ENCODE results near the gene C11orf98. TPM values are rescaled to one million over a fixed set of nuclear protein-coding genes. Genes with fewer than 3 reads are reported as not detected.
A peak's percentile ranks its signal among the peaks of the same experiment; 100 is the strongest.
"Not testable (repeated sequence)": the region's sequence is repeated elsewhere in the genome, so short reads cannot be mapped to it uniquely, and the experiment has no call there.

The C11orf98 gene
- polyA plus RNA-seq, 4 donors: 56.7 to 156 (median 135) TPM

- FAIRE-seq: no peak
These were observed 29.6 kb upstream of the C11orf98 start for GRCh38 chr11:62694455-62695167.

DNA sequence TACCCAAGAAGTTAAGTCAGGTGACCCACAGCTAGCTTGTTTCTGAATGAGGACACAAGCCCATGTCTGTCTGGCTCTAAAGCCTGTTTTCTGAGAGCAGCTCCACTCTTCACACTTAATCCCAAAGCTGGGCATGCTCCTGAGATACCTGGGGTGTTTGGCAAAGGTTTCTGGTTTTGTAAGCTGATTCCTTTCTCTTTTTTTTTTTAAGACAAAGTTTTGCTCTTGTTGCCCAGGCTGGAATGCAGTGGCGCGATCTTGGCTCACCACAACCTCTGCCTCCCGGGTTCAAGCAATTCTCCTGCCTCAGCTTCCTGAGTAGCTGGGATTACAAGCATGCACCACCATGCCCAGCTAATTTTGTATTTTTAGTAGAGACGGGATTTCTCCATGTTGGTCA, 28.6 kb upstream of the C11orf98 start:
- FAIRE-seq; H3K4me3 ChIP-seq (ENCODE audit: low read depth in 1 of 3, low read length in 3 of 3); H3K27ac ChIP-seq (ENCODE audit: low read depth in 1 of 3, low read length in 2 of 3); DNase-seq; H3K27me3 ChIP-seq (ENCODE audit: control insufficient read depth in 3 of 3, insufficient read depth in 3 of 3, low read length in 3 of 3); H3K9me3 ChIP-seq (ENCODE audit: control insufficient read depth in 2 of 2, insufficient read depth in 1 of 2, low read depth in 1 of 2, low read length in 1 of 2); H3K4me1 ChIP-seq (ENCODE audit: control insufficient read depth in 3 of 3, insufficient read depth in 2 of 3, low read depth in 1 of 3, low read length in 2 of 3): not testable (repeated sequence)
- 74 to 94% (median 83%) methylated on average over 3 to 4 of the region's 4 CpGs for WGBS, 3 donors
- peaks cover 0 to 61% (median 15%) of the 10 kb centered on the region in 3 donors for H3K36me3 ChIP-seq (ENCODE audit: control insufficient read depth in 3 of 3, insufficient read depth in 2 of 3, low read depth in 1 of 3, low read length in 3 of 3)

More at GRCh38 chr11:62694455-62695167, 29.6 kb upstream of the C11orf98 start:
- H3K4me3 ChIP-seq (ENCODE audit: low read depth in 1 of 3, low read length in 3 of 3): no peak overlapping the region
- 53 to 61% (median 55%) methylated on average over 14 of the region's 14 CpGs for WGBS, 3 donors
- peaks cover 0 to 58% (median 15%) of the 10 kb centered on the region in 3 donors for H3K36me3 ChIP-seq (ENCODE audit: control insufficient read depth in 3 of 3, insufficient read depth in 2 of 3, low read depth in 1 of 3, low read length in 3 of 3)
- H3K27me3 ChIP-seq (ENCODE audit: control insufficient read depth in 3 of 3, insufficient read depth in 3 of 3, low read length in 3 of 3): no peaks in the 10 kb centered on the region
- H3K9me3 ChIP-seq (ENCODE audit: control insufficient read depth in 2 of 2, insufficient read depth in 1 of 2, low read depth in 1 of 2, low read length in 1 of 2): no peaks in the 10 kb centered on the region
- peak; percentile 83 to 84 for DNase-seq
- H3K27ac ChIP-seq (ENCODE audit: low read depth in 1 of 3, low read length in 2 of 3): no peak overlapping the region
- peaks cover 0 to 3% (median 0%) of the 10 kb centered on the region in 3 donors for H3K4me1 ChIP-seq (ENCODE audit: control insufficient read depth in 3 of 3, insufficient read depth in 2 of 3, low read depth in 1 of 3, low read length in 2 of 3)

DNA sequence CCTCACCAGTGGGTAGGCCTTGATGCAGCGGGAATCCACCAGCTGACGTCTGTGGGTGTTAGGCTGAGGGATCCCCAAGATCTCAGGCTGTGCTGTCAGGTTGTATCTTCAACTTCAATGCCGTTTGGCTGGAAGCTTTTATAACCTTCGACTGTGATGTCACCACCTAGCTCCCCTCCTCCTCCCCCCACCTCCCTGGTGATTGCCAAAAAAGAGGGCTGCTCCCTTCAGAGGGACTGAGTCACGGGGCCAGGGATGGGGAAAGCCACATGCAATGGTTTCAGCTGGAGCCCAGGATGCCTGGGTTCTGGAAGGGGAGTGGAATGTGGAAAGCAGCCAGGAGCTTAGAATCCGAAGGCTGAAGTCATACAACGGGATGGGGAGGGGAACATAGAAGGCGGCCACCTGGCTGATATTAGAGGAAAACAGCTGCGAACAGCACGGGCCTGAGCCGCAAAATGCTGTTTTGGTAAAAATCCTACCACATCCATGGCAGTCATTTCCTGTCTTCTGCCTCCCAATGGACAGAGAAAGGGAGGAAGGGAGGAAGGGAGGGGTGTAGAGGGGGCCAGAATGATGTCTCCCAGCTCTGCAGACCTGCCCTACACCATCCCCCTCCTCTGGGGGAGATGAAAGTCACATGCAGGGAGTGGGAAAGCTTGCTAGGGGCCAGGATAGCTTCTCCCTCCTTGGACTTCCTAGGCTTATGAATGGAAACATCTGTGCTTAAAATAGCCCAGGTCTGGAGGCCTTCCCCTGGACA, 24.6 kb upstream of the C11orf98 start, which contains the start of gene LRRN4CL:
LRRN4CL (minus strand) TSS at position 110 of the 763 bp plus-strand sequence. CDS start 1,022 bp downstream, outside the sequence.
- 45 to 52% (median 47%) methylated on average over 11 of the region's 11 CpGs for WGBS, 3 donors
- Histone ChIP-seq H3K27me3 (ENCODE audit: control insufficient read depth in 3 of 3, insufficient read depth in 3 of 3, low read length in 3 of 3) (peaks cover 0 to 22% (median 0%) of the 10 kb centered on the region in 3 donors), H3K36me3 (ENCODE audit: control insufficient read depth in 3 of 3, insufficient read depth in 2 of 3, low read depth in 1 of 3, low read length in 3 of 3) (peaks cover 0 to 54% (median 15%) of the 10 kb centered on the region in 3 donors), H3K9me3 (ENCODE audit: control insufficient read depth in 2 of 2, insufficient read depth in 1 of 2, low read depth in 1 of 2, low read length in 1 of 2) (no peaks in the 10 kb centered on the region), H3K27ac (ENCODE audit: low read depth in 1 of 3, low read length in 2 of 3) (peak within 1 kb of the TSS in 2 of 3 donors; percentile 67 to 76), H3K4me1 (ENCODE audit: control insufficient read depth in 3 of 3, insufficient read depth in 2 of 3, low read depth in 1 of 3, low read length in 2 of 3) (peaks cover 0 to 14% (median 4%) of the 10 kb centered on the region in 3 donors), H3K4me3 (ENCODE audit: low read depth in 1 of 3, low read length in 3 of 3) (peak within 1 kb of the TSS in 1 of 3 donors; percentile 33)
- DNase-seq (peak in 1 of 2 donors; percentile 36), FAIRE-seq (no peak)

- Histone ChIP-seq H3K9me3 (ENCODE audit: control insufficient read depth in 2 of 2, insufficient read depth in 1 of 2, low read depth in 1 of 2, low read length in 1 of 2) (no peaks in the 10 kb centered on the region), H3K4me3 (ENCODE audit: low read depth in 1 of 3, low read length in 3 of 3) (peak overlapping the region in 1 of 3 donors; percentile 33), H3K4me1 (ENCODE audit: control insufficient read depth in 3 of 3, insufficient read depth in 2 of 3, low read depth in 1 of 3, low read length in 2 of 3) (peaks cover 0 to 14% (median 4%) of the 10 kb centered on the region in 3 donors), H3K27me3 (ENCODE audit: control insufficient read depth in 3 of 3, insufficient read depth in 3 of 3, low read length in 3 of 3) (peaks cover 0 to 22% (median 0%) of the 10 kb centered on the region in 3 donors), H3K36me3 (ENCODE audit: control insufficient read depth in 3 of 3, insufficient read depth in 2 of 3, low read depth in 1 of 3, low read length in 3 of 3) (peaks cover 0 to 43% (median 15%) of the 10 kb centered on the region in 3 donors), H3K27ac (ENCODE audit: low read depth in 1 of 3, low read length in 2 of 3) (peak overlapping the region in 2 of 3 donors; percentile 0 to 67)
- no peak for FAIRE-seq
- WGBS, 3 donors: 44 to 50% (median 47%) methylated on average over 1 of the region's 1 CpG
- DNase-seq: no peak
These were observed 23.5 kb upstream of the C11orf98 start for GRCh38 chr11:62688491-62688890.

DNA sequence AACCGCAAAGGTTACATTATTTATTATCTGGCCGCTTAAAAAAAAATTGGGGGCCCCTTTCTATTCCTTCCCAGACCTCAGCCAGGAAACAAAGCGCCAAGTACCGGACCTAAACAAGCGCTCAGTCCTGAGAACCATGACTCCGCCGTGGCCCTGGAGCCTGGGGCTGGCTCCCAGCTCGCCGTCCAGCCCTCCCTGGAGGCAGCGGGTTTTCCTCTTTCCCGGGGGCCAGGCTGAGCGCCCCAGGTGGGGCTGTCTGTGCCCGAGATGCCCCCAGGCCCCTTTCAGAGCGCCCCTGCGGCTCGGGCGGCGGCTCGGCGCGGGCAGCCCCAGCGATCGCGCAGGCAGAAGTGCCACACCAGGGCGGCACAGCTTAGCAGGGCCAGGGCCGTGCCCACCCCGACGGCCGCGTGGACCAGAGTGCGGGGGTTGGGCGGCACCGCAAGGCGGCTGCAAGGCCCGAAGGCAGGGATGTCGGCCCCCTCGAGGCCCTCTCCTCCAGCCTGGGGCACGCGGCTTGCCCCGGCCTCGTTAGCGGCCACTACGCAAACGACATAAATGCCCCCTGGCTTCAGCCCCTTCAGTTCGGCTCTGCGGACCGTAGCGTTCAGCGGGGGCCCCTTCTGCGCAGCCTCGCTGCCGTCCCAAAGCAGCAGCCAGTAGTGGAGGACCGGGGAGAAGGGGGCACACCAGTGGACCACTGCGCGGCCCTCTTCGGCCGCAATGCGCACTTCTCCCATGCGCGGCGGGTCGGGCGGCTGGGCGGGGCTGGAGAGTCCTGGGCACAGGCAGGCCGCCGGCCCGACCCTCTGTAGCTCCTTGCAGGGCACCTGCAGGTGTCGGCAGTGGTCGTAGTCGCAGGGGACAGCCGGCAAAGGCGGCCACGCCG, 22.7 kb upstream of the C11orf98 start:
- peaks cover 0 to 37% (median 15%) of the 10 kb centered on the region in 3 donors for H3K36me3 ChIP-seq (ENCODE audit: control insufficient read depth in 3 of 3, insufficient read depth in 2 of 3, low read depth in 1 of 3, low read length in 3 of 3)
- WGBS, 3 donors: 23 to 37% (median 33%) methylated on average over 61 to 74 of the region's 74 CpGs
- no peak for FAIRE-seq
- peak overlapping the region in 2 of 3 donors; percentile 33 to 35 for H3K4me3 ChIP-seq (ENCODE audit: low read depth in 1 of 3, low read length in 3 of 3)
- no peaks in the 10 kb centered on the region for H3K9me3 ChIP-seq (ENCODE audit: control insufficient read depth in 2 of 2, insufficient read depth in 1 of 2, low read depth in 1 of 2, low read length in 1 of 2)
- H3K4me1 ChIP-seq (ENCODE audit: control insufficient read depth in 3 of 3, insufficient read depth in 2 of 3, low read depth in 1 of 3, low read length in 2 of 3): peaks cover 0 to 14% (median 4%) of the 10 kb centered on the region in 3 donors
- peak in 1 of 2 donors; percentile 43 for DNase-seq
- peak overlapping the region in 1 of 3 donors; percentile 17 for H3K27ac ChIP-seq (ENCODE audit: low read depth in 1 of 3, low read length in 2 of 3)
- H3K27me3 ChIP-seq (ENCODE audit: control insufficient read depth in 3 of 3, insufficient read depth in 3 of 3, low read length in 3 of 3): peaks cover 0 to 22% (median 0%) of the 10 kb centered on the region in 3 donors

- peaks cover 2 to 10% (median 4%) of the 10 kb centered on the region in 3 donors for H3K4me1 ChIP-seq (ENCODE audit: control insufficient read depth in 3 of 3, insufficient read depth in 2 of 3, low read depth in 1 of 3, low read length in 2 of 3)
- H3K27me3 ChIP-seq (ENCODE audit: control insufficient read depth in 3 of 3, insufficient read depth in 3 of 3, low read length in 3 of 3): peaks cover 0 to 7% (median 0%) of the 10 kb centered on the region in 3 donors
- FAIRE-seq (no peak), DNase-seq (no peak)
- no peak overlapping the region for H3K27ac ChIP-seq (ENCODE audit: low read depth in 1 of 3, low read length in 2 of 3)
- no peak overlapping the region for H3K4me3 ChIP-seq (ENCODE audit: low read depth in 1 of 3, low read length in 3 of 3)
- peaks cover 0 to 4% (median 0%) of the 10 kb centered on the region in 3 donors for H3K36me3 ChIP-seq (ENCODE audit: control insufficient read depth in 3 of 3, insufficient read depth in 2 of 3, low read depth in 1 of 3, low read length in 3 of 3)
- H3K9me3 ChIP-seq (ENCODE audit: control insufficient read depth in 2 of 2, insufficient read depth in 1 of 2, low read depth in 1 of 2, low read length in 1 of 2): no peaks in the 10 kb centered on the region
- WGBS, 3 donors: 62 to 82% (median 63%) methylated on average over 7 of the region's 7 CpGs
These were observed 17.5 kb upstream of the C11orf98 start for GRCh38 chr11:62682518-62682917.

DNA sequence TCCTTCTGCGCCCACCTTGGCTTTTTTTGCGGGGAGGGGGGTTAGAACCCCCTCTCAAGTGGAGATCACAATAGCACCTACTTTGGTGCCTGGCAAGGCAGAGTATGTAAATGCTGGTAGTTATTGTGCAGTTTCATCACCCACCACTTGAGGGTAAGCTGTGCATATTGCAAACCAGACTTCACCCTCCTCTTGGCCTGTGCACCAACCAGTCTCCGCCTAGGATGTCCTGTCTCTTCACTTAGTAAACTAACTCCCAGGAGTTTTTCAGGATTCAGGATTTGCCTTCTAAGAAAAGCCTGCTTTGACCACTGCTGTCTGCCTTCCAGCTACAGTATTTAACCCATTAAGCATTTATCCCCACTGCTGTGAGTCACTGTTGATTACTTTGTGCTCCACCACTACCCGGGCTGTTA, 15.8 kb upstream of the C11orf98 start:
- Histone ChIP-seq H3K27ac (ENCODE audit: low read depth in 1 of 3, low read length in 2 of 3) (peak overlapping the region in 1 of 3 donors; percentile 0), H3K9me3 (ENCODE audit: control insufficient read depth in 2 of 2, insufficient read depth in 1 of 2, low read depth in 1 of 2, low read length in 1 of 2) (no peaks in the 10 kb centered on the region), H3K36me3 (ENCODE audit: control insufficient read depth in 3 of 3, insufficient read depth in 2 of 3, low read depth in 1 of 3, low read length in 3 of 3) (peaks cover 2 to 13% (median 3%) of the 10 kb centered on the region in 3 donors), H3K27me3 (ENCODE audit: control insufficient read depth in 3 of 3, insufficient read depth in 3 of 3, low read length in 3 of 3) (no peaks in the 10 kb centered on the region), H3K4me1 (ENCODE audit: control insufficient read depth in 3 of 3, insufficient read depth in 2 of 3, low read depth in 1 of 3, low read length in 2 of 3) (peaks cover 2 to 10% (median 4%) of the 10 kb centered on the region in 3 donors), H3K4me3 (ENCODE audit: low read depth in 1 of 3, low read length in 3 of 3) (no peak overlapping the region)
- peak; percentile 67 to 70 for DNase-seq
- 37 to 50% (median 49%) methylated on average over 4 of the region's 4 CpGs for WGBS, 3 donors
- no peak for FAIRE-seq

Data from small intestine (tissue), 7 donors.